ENCODE measurements around the gene MFF.

Gene MFF

DNA sequence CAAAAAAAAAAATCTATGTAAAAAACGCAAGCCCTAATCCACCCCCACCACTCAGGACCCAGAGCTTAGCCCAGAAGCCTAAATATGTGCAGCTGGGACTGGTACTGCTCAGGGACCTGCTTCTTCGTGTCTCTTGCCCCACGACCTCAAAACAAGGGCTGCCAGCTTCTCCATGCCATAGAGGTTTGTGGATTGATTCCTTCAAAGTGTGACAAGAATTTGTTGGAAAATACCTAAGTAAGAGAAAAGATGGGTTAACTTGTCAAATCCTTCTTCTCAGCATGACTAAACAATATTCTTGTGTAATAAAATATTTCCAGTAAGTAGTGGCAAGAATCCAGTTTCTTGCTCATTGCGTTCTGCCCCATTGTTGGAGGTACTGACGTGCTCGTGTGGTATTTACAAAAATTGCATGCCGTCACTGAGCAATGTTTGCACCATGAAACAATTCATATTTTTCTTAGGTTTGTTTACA lies 63.5 kb downstream of the MFF start:
- Histone ChIP-seq H3K36me3 (replicated peaks; ENCODE audit: low read depth, low read length) (no peaks in the 10 kb centered on the region), H3K79me2 (ENCODE audit: low read length) (no peaks in the 10 kb centered on the region), H3K4me2 (ENCODE audit: low read length) (no peak overlapping the region), H3K9me3 (ENCODE audit: insufficient read depth, low read length) (no peaks in the 10 kb centered on the region), H3K27me3 (ENCODE audit: low read depth, low read length) (no peaks in the 10 kb centered on the region), H3K4me1 (ENCODE audit: low read length) (peaks cover 9% of the 10 kb centered on the region), H3K4me3 (ENCODE audit: low read length) (no peak overlapping the region), H3K9ac (ENCODE audit: low read length) (no peak overlapping the region), H4K20me1 (ENCODE audit: insufficient read depth, low read length) (no peaks in the 10 kb centered on the region), H3K27ac (ENCODE audit: low read length) (no peak overlapping the region), H2AFZ (ENCODE audit: low read depth, low read length) (no peak overlapping the region)
- TF ChIP-seq EZH2phosphoT487 (IDR thresholded peaks at IDR 0.05; ENCODE audit: low read depth), result no peak
- TF ChIP-seq, protein P1, sequence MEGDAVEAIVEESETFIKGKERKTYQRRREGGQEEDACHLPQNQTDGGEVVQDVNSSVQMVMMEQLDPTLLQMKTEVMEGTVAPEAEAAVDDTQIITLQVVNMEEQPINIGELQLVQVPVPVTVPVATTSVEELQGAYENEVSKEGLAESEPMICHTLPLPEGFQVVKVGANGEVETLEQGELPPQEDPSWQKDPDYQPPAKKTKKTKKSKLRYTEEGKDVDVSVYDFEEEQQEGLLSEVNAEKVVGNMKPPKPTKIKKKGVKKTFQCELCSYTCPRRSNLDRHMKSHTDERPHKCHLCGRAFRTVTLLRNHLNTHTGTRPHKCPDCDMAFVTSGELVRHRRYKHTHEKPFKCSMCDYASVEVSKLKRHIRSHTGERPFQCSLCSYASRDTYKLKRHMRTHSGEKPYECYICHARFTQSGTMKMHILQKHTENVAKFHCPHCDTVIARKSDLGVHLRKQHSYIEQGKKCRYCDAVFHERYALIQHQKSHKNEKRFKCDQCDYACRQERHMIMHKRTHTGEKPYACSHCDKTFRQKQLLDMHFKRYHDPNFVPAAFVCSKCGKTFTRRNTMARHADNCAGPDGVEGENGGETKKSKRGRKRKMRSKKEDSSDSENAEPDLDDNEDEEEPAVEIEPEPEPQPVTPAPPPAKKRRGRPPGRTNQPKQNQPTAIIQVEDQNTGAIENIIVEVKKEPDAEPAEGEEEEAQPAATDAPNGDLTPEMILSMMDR (IDR thresholded peaks at IDR 0.05; ENCODE audit: low read depth, low read length), result no peak

DNA sequence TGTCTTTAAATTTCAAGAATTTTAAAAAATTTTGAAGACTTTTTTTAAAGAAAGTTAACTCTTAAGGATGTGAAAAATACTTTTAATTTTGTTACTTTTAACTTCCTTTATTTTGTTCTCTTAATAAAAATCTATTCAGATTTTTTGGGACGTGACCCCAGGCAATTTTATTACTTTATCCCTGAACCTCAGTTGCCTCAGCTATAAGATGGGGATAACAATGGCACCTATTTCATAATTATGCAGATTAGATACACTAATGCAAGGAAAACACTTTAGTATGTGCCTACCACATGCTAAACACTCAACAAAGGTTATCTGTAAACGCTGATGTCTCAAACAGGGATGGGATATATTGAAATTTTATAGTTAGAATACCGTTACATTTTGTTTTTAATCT lies 64.2 kb downstream of the MFF start:
- Histone ChIP-seq H3K27me3 (ENCODE audit: low read depth, low read length) (no peaks in the 10 kb centered on the region), H2AFZ (ENCODE audit: low read depth, low read length) (no peak overlapping the region), H3K9me3 (ENCODE audit: insufficient read depth, low read length) (no peaks in the 10 kb centered on the region), H3K9ac (ENCODE audit: low read length) (no peak overlapping the region), H4K20me1 (ENCODE audit: insufficient read depth, low read length) (no peaks in the 10 kb centered on the region), H3K79me2 (ENCODE audit: low read length) (no peaks in the 10 kb centered on the region), H3K27ac (ENCODE audit: low read length) (no peak overlapping the region), H3K4me2 (ENCODE audit: low read length) (no peak overlapping the region), H3K4me1 (ENCODE audit: low read length) (peaks cover 9% of the 10 kb centered on the region), H3K36me3 (replicated peaks; ENCODE audit: low read depth, low read length) (no peaks in the 10 kb centered on the region), H3K4me3 (ENCODE audit: low read length) (no peak overlapping the region)
- no peak for TF ChIP-seq EZH2phosphoT487 (IDR thresholded peaks at IDR 0.05; ENCODE audit: low read depth)
- TF ChIP-seq, protein P1 (IDR thresholded peaks at IDR 0.05; ENCODE audit: low read depth, low read length), result no peak

DNA sequence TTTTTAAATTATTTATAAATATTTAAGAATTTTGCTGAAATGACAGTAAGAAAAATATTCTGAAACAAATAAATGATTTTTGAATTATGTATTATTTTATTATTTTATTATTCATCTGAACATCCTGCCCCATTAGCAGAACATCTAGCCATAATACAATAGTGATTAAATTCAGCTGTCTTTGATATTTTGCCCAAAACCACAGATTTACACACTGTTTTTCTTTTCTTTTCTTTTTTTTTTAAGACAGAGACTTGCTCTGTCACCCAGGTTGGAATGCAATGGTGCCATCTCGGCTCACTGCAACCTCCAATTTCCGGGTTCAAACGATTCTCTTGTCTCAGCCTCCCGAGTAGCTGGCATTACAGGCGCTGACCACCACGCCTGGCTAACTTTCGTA lies 64.6 kb downstream of the MFF start:
- Histone ChIP-seq H3K4me3 (ENCODE audit: low read length) (no peak overlapping the region), H3K9ac (ENCODE audit: low read length) (no peak overlapping the region), H3K9me3 (ENCODE audit: insufficient read depth, low read length) (no peaks in the 10 kb centered on the region), H3K27ac (ENCODE audit: low read length) (no peak overlapping the region), H4K20me1 (ENCODE audit: insufficient read depth, low read length) (no peaks in the 10 kb centered on the region), H2AFZ (ENCODE audit: low read depth, low read length) (no peak overlapping the region), H3K27me3 (ENCODE audit: low read depth, low read length) (no peaks in the 10 kb centered on the region), H3K4me1 (ENCODE audit: low read length) (peaks cover 9% of the 10 kb centered on the region), H3K79me2 (ENCODE audit: low read length) (no peaks in the 10 kb centered on the region), H3K4me2 (ENCODE audit: low read length) (no peak overlapping the region), H3K36me3 (replicated peaks; ENCODE audit: low read depth, low read length) (no peaks in the 10 kb centered on the region)
- TF ChIP-seq, protein P1 (IDR thresholded peaks at IDR 0.05; ENCODE audit: low read depth, low read length), result no peak
- no peak for TF ChIP-seq EZH2phosphoT487 (IDR thresholded peaks at IDR 0.05; ENCODE audit: low read depth)

DNA sequence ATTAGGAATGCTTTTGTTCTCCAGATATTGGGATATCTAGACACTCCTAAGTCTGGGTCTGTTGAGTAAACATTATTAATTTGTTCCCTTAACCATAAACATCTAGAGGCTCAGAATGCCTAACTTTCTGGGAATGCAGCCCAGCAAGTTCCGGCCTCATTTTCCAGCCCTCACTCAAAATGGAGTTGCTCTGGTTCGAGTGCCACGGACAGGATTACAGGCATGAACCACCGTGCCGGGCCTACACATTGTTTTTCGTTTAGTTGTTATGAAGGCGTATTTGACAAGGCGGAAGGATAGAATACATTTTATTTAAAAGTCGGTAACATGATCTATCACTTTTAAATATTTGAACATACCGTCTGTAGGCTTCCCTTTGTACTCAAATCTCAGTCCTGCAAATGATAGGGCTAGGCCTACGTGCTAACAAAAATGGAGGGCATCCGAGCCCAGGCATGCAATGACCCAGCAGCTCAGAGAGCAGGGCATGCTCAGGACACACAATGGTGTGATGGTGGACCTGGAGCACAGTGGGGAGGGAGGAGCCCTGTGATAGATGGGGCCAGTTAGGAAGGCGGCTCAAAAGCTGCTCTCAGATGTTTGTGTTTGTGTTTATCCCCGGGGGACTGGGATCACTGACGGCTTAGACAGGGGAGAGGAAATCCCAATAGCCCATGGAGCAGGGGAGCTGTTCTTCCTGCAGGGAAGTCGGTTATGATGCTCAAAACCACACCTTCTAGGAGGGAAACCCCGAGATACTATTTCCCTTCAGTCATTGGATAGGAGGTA lies 65.6 kb downstream of the MFF start:
- Histone ChIP-seq H3K27me3 (ENCODE audit: low read depth, low read length) (no peaks in the 10 kb centered on the region), H3K36me3 (replicated peaks; ENCODE audit: low read depth, low read length) (no peaks in the 10 kb centered on the region), H3K79me2 (ENCODE audit: low read length) (no peaks in the 10 kb centered on the region), H3K4me1 (ENCODE audit: low read length) (peaks cover 5% of the 10 kb centered on the region), H2AFZ (ENCODE audit: low read depth, low read length) (no peak overlapping the region), H3K4me3 (ENCODE audit: low read length) (no peak overlapping the region), H3K9ac (ENCODE audit: low read length) (no peak overlapping the region), H3K9me3 (ENCODE audit: insufficient read depth, low read length) (no peaks in the 10 kb centered on the region), H4K20me1 (ENCODE audit: insufficient read depth, low read length) (no peaks in the 10 kb centered on the region), H3K4me2 (ENCODE audit: low read length) (no peak overlapping the region), H3K27ac (ENCODE audit: low read length) (no peak overlapping the region)
- TF ChIP-seq, protein P1 (IDR thresholded peaks at IDR 0.05; ENCODE audit: low read depth, low read length), result no peak
- no peak for TF ChIP-seq EZH2phosphoT487 (IDR thresholded peaks at IDR 0.05; ENCODE audit: low read depth)

Data from OCI-LY3 (cell line).